Esophagus muscularis mucosa (tissue), 4 donors: ENCODE measurements around the gene CHST9.
"Not testable (repeated sequence)": the region's sequence is repeated elsewhere in the genome, so short reads cannot be mapped to it uniquely, and the experiment has no call there.

ENCODE experiments used
- CTCF ChIP-seq, 3 experiments: fragments of 200-600 bp in 2 of 3; fragments of 450-650 bp in 1 of 3; sonication (generic) in 2 of 3; IDR thresholded peaks; one replicate each; pipeline ENCODE4 v1.5.1; 2017 to 2019; ENCODE audit warnings: antibody characterized with exemption in 3 of 3, mild to moderate bottlenecking in 2 of 3, moderate library complexity in 1 of 3
- EP300 ChIP-seq: sonication (generic); formaldehyde crosslinking; IDR thresholded peaks from one replicate; pipeline ENCODE4 v1.6.1; 2017; ENCODE audit warnings: antibody characterized with exemption
- POLR2A ChIP-seq: fragments of 450-650 bp; IDR thresholded peaks from one replicate; pipeline ENCODE4 v1.6.1; 2017; ENCODE audit warnings: antibody characterized with exemption, moderate library complexity, mild to moderate bottlenecking, low read depth
- POLR2AphosphoS5 ChIP-seq, 2 donors: sonication (generic); formaldehyde crosslinking; IDR thresholded peaks; one replicate each; pipeline ENCODE4 v1.6.1; 2017; ENCODE audit warnings: antibody characterized with exemption in 2 of 2

GRCh38 chr18:27163197-27163716, 21.9 kb downstream of the CHST9 start:
- not testable (repeated sequence) for TF ChIP-seq CTCF (IDR thresholded peaks at IDR 0.05); POLR2A; POLR2AphosphoS5 (IDR thresholded peaks at IDR 0.05); EP300
